CD4-positive, alpha-beta T cell treated with Interleukin-4 for 1 hour (primary cell): Measurements from ENCODE around the gene KCNMA1.
"Not testable (repeated sequence)": the region's sequence is repeated elsewhere in the genome, so short reads cannot be mapped to it uniquely, and the experiment has no call there.

ENCODE experiments used
- DNase-seq, 2 donors: peaks; one replicate each; pipeline ENCODE4 v3.0.0-alpha.2; 2020 to 2022

Gene KCNMA1

GRCh38 chr10:77409697-77410471 lies 227.7 kb downstream of the KCNMA1 start:
- no peak for DNase-seq

- no peak for DNase-seq
Measured at GRCh38 chr10:77408259-77408658, 229.3 kb downstream of the KCNMA1 start.

GRCh38 chr10:77406764-77407430 lies 230.7 kb downstream of the KCNMA1 start:
- DNase-seq, result no peak

- DNase-seq, result no peak
Measured at GRCh38 chr10:77405771-77406241, 231.8 kb downstream of the KCNMA1 start.

- no peak for DNase-seq
Measured at GRCh38 chr10:77404810-77405209, 232.8 kb downstream of the KCNMA1 start.

- DNase-seq, result no peak
Measured at GRCh38 chr10:77403761-77404160, 233.8 kb downstream of the KCNMA1 start.

GRCh38 chr10:77401683-77402082 lies 235.9 kb downstream of the KCNMA1 start:
- no peak for DNase-seq

- no peak for DNase-seq
Measured at GRCh38 chr10:77400033-77400432, 237.6 kb downstream of the KCNMA1 start.

GRCh38 chr10:77398986-77399755 lies 238.4 kb downstream of the KCNMA1 start:
- no peak for DNase-seq

GRCh38 chr10:77398558-77398957 lies 239.1 kb downstream of the KCNMA1 start:
- no peak for DNase-seq

GRCh38 chr10:77397103-77397502 lies 240.5 kb downstream of the KCNMA1 start:
- DNase-seq, result no peak

- no peak for DNase-seq
Measured at GRCh38 chr10:77396290-77396689, 241.3 kb downstream of the KCNMA1 start.

GRCh38 chr10:77393821-77394501 lies 243.6 kb downstream of the KCNMA1 start:
- no peak for DNase-seq

- DNase-seq, result no peak
Measured at GRCh38 chr10:77393411-77393810, 244.2 kb downstream of the KCNMA1 start.

GRCh38 chr10:77392851-77393250 lies 244.8 kb downstream of the KCNMA1 start:
- no peak for DNase-seq

- DNase-seq, result no peak
Measured at GRCh38 chr10:77392236-77392721, 245.3 kb downstream of the KCNMA1 start.

GRCh38 chr10:77391605-77392235 lies 245.9 kb downstream of the KCNMA1 start:
- DNase-seq, result no peak

- DNase-seq, result no peak
Measured at GRCh38 chr10:77390481-77390891, 247.1 kb downstream of the KCNMA1 start.

- DNase-seq, result no peak
Measured at GRCh38 chr10:77388571-77389100, 249.0 kb downstream of the KCNMA1 start.

GRCh38 chr10:77387701-77388100 lies 249.9 kb downstream of the KCNMA1 start:
- not testable (repeated sequence) for DNase-seq

GRCh38 chr10:77387247-77387646 lies 250.4 kb downstream of the KCNMA1 start:
- no peak for DNase-seq

GRCh38 chr10:77386838-77387237 lies 250.8 kb downstream of the KCNMA1 start:
- DNase-seq, result no peak
